SK-N-MC (cell line): ENCODE data around the gene GLRX3.

Experiments
- EZH2 ChIP-seq: fragments of 200-600 bp; sonication (generic); IDR thresholded peaks from one replicate; pipeline ENCODE4 v1.6.1; 2017; ENCODE audit warnings: antibody characterized with exemption
- POLR2AphosphoS5 ChIP-seq: IDR thresholded peaks from 2 replicates; pipeline ENCODE4 v1.6.1; 2012; ENCODE audit warnings: mild to moderate bottlenecking, low read depth, low read length, borderline replicate concordance

DNA sequence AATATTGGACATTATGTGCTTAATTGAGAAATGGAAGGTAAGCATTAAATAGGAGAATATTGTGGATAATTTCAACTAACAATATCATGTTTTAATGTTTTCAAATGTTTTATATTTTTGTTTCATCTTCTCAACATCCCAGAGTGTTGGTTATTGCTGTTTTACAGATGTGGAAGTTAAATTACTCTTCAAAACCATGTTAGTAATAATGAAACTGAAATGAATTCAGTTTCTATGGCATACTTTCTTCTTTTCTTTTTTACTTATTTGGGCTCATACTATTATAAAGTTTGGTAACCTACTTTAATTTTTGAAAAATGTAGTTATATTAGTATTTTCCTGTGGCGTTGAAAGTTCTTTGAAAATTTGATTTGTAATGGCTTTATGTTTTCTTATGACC is 4.2 kb downstream of the GLRX3 start:
- TF ChIP-seq POLR2AphosphoS5 = no peak
- no peak for TF ChIP-seq EZH2
